ENCODE results near the gene SNX13.

GRCh38 chr7:17934612-17935240, 5.6 kb downstream of the SNX13 start:
- TF ChIP-seq, protein P1, sequence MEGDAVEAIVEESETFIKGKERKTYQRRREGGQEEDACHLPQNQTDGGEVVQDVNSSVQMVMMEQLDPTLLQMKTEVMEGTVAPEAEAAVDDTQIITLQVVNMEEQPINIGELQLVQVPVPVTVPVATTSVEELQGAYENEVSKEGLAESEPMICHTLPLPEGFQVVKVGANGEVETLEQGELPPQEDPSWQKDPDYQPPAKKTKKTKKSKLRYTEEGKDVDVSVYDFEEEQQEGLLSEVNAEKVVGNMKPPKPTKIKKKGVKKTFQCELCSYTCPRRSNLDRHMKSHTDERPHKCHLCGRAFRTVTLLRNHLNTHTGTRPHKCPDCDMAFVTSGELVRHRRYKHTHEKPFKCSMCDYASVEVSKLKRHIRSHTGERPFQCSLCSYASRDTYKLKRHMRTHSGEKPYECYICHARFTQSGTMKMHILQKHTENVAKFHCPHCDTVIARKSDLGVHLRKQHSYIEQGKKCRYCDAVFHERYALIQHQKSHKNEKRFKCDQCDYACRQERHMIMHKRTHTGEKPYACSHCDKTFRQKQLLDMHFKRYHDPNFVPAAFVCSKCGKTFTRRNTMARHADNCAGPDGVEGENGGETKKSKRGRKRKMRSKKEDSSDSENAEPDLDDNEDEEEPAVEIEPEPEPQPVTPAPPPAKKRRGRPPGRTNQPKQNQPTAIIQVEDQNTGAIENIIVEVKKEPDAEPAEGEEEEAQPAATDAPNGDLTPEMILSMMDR (conservative IDR thresholded peaks at IDR 0.05 in 1 of 2, IDR thresholded peaks at IDR 0.05 in 1 of 2; ENCODE audit: extremely low read depth in 1 of 2, insufficient read depth in 1 of 2, low read depth in 1 of 2, low read length in 2 of 2), result no peak
- no peak for TF ChIP-seq EZH2 (IDR thresholded peaks at IDR 0.05; ENCODE audit: borderline replicate concordance, low read length)

Data from mammary epithelial cell (primary cell).